ENCODE measurements around the gene OR9A4. TPM values are rescaled to one million over a fixed set of nuclear protein-coding genes. Genes with fewer than 3 reads are reported as not detected.

OR9A4 gene
- polyA plus RNA-seq, 2 of the 4 experiments (the other 2 are of a cell fraction): not detected

DNA sequence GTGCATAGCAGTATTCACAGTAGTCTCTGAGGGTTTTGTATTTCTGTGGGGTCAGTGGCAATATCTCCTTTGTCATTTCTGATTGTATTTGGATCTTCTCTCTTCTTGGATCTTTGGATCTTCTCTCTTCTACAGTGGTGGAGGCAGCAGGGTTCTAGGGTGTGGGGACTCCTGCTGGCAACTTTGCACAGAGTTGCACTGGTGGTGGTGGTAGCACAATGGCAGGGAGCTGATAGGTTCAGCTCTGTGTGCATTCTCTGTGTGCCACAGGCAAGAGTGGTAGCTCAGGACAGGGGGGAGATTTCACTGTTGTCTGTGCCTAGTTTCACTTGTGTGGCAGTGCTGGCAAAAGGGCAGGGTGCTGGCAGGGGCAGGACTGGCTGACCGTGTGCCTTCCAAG lies 39.8 kb upstream of the OR9A4 start:
- POLR2A ChIA-PET: no interaction called here
- Histone ChIP-seq H3K4me2 (no peak overlapping the region), H3K9me3 (no peaks in the 10 kb centered on the region), H3K4me3 (no peak overlapping the region), H3K4me1 (no peaks in the 10 kb centered on the region), H3K27ac (no peak overlapping the region)
- DNase-seq (ENCODE audit: low read depth in 1 of 2, low spot score in 1 of 2): no peak
- TF ChIP-seq, protein P1, sequence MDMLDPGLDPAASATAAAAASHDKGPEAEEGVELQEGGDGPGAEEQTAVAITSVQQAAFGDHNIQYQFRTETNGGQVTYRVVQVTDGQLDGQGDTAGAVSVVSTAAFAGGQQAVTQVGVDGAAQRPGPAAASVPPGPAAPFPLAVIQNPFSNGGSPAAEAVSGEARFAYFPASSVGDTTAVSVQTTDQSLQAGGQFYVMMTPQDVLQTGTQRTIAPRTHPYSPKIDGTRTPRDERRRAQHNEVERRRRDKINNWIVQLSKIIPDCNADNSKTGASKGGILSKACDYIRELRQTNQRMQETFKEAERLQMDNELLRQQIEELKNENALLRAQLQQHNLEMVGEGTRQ (IDR thresholded peaks at IDR 0.05): no peak
- TF ChIP-seq, protein P2, sequence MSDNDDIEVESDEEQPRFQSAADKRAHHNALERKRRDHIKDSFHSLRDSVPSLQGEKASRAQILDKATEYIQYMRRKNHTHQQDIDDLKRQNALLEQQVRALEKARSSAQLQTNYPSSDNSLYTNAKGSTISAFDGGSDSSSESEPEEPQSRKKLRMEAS (IDR thresholded peaks at IDR 0.05): no peak
- TF ChIP-seq RCOR1 (IDR thresholded peaks at IDR 0.05; ENCODE audit: low read depth, low read length) (no peak), JUNB (IDR thresholded peaks at IDR 0.05) (no peak), RAD21 (conservative IDR thresholded peaks at IDR 0.05 in 1 of 2, IDR thresholded peaks at IDR 0.05 in 1 of 2) (no peak), TFCP2L1 (CRISPR knock-in tag; IDR thresholded peaks at IDR 0.05) (no peak), BHLHE40 (IDR thresholded peaks at IDR 0.05; ENCODE audit: low read depth, low read length) (no peak), ZFP36 (IDR thresholded peaks at IDR 0.05; ENCODE audit: borderline replicate concordance, partially characterized antibody) (no peak), POLR2A (IDR thresholded peaks at IDR 0.05; ENCODE audit: low read length) (no peak), RFX5 (IDR thresholded peaks at IDR 0.05) (no peak)
- TF ChIP-seq, protein P3, sequence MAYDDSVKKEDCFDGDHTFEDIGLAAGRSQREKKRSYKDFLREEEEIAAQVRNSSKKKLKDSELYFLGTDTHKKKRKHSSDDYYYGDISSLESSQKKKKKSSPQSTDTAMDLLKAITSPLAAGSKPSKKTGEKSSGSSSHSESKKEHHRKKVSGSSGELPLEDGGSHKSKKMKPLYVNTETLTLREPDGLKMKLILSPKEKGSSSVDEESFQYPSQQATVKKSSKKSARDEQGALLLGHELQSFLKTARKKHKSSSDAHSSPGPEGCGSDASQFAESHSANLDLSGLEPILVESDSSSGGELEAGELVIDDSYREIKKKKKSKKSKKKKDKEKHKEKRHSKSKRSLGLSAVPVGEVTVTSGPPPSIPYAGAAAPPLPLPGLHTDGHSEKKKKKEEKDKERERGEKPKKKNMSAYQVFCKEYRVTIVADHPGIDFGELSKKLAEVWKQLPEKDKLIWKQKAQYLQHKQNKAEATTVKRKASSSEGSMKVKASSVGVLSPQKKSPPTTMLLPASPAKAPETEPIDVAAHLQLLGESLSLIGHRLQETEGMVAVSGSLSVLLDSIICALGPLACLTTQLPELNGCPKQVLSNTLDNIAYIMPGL (CRISPR knock-in tag; IDR thresholded peaks at IDR 0.05; ENCODE audit: borderline replicate concordance): no peak
- 20% methylated on average over 1 of the region's 1 CpG for WGBS (ENCODE audit: missing lambda C conversion rate)
- CTCF ChIA-PET: no interaction called here
- ATAC-seq: no peak
- no peak for FAIRE-seq

DNA sequence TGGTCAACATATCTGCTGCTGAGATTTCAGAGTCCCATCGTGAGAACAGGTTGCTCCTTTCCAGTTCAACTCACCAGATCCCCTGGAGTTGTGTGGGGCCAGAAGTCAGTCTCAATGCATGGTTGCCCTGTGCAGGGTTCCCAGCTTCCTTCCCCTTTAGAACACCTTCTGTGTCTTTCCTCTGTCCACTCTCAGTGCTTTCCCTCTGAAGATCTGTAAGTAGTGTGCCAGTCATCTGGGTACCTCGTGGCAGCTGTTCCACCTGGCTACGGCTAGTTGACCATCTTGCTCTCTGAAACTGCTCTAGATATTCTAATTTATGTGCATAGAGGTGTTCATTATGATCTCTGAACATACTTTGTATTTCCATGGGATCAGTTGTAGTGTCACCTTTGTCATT lies 38.8 kb upstream of the OR9A4 start:
- Histone ChIP-seq H3K9me3 (no peaks in the 10 kb centered on the region), H3K4me3 (no peak overlapping the region), H3K4me1 (no peaks in the 10 kb centered on the region), H3K4me2 (no peak overlapping the region), H3K27ac (no peak overlapping the region)
- ChIA-PET CTCF (no interaction called here), POLR2A (no interaction called here)
- ATAC-seq (no peak), FAIRE-seq (no peak), DNase-seq (ENCODE audit: low read depth in 1 of 2, low spot score in 1 of 2) (no peak)
- 9% methylated on average over 3 of the region's 3 CpGs for WGBS (ENCODE audit: missing lambda C conversion rate)
- TF ChIP-seq RARB (CRISPR knock-in tag; IDR thresholded peaks at IDR 0.05): no peak

DNA sequence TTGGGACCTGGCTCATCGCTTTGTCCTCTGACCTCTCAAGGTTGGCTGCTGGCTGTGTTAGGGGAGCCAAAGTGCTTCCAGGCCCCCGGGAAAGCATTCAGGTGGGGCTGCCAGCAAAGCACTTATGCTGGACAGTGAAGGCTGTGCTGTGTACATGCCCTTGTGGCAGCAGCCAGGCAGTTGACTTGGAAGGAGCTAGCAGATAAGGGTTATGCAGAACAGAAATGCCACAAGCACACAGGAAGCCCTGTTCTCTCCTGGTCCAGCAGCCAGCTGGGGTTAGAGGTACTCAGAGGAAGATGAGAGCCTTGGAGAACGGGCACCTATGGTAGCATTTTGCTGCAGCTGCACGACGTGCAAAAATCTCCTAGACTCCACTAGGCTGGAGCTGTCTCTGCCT lies 35.2 kb upstream of the OR9A4 start:
- H3K9me3 ChIP-seq: no peaks in the 10 kb centered on the region
- TF ChIP-seq TP53 (CRISPR knock-in tag; IDR thresholded peaks at IDR 0.05) (no peak), RCOR1 (IDR thresholded peaks at IDR 0.05; ENCODE audit: low read depth, low read length) (no peak), EHMT2 (IDR thresholded peaks at IDR 0.05; ENCODE audit: low read depth) (no peak), SREBF2 (IDR thresholded peaks at IDR 0.05) (no peak), MAZ (IDR thresholded peaks at IDR 0.05; ENCODE audit: borderline replicate concordance, low read depth, low read length) (no peak), ZSCAN20 (CRISPR knock-in tag; IDR thresholded peaks at IDR 0.05) (no peak), MYC (IDR thresholded peaks at IDR 0.05; ENCODE audit: borderline replicate concordance, low read length) (no peak), GATA3 (IDR thresholded peaks at IDR 0.05; ENCODE audit: borderline replicate concordance) (no peak)
- TF ChIP-seq, protein P4, sequence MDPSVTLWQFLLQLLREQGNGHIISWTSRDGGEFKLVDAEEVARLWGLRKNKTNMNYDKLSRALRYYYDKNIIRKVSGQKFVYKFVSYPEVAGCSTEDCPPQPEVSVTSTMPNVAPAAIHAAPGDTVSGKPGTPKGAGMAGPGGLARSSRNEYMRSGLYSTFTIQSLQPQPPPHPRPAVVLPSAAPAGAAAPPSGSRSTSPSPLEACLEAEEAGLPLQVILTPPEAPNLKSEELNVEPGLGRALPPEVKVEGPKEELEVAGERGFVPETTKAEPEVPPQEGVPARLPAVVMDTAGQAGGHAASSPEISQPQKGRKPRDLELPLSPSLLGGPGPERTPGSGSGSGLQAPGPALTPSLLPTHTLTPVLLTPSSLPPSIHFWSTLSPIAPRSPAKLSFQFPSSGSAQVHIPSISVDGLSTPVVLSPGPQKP (IDR thresholded peaks at IDR 0.05; ENCODE audit: low read depth, low read length): no peak
- no peak overlapping the region for H3K4me2 ChIP-seq
- no peaks in the 10 kb centered on the region for H3K4me1 ChIP-seq
- no peak for FAIRE-seq
- CTCF ChIA-PET: no interaction called here
- no peak for DNase-seq (ENCODE audit: low read depth in 1 of 2, low spot score in 1 of 2)
- WGBS (ENCODE audit: missing lambda C conversion rate): 11% methylated on average over 5 of the region's 5 CpGs
- H3K27ac ChIP-seq: no peak overlapping the region
- POLR2A ChIA-PET: no interaction called here
- no peak for ATAC-seq
- H3K4me3 ChIP-seq: no peak overlapping the region

Measured in A549 (cell line).